K562 (cell line): ENCODE results near the gene EDN2. TPM values are rescaled to one million over a fixed set of nuclear protein-coding genes. Genes with fewer than 3 reads are reported as not detected.
A peak's percentile ranks its signal among the peaks of the same experiment; 100 is the strongest.

Source experiments
- CREB1 ChIP-seq, 2 experiments: sonication (generic) in 1 of 2; formaldehyde crosslinking in 1 of 2; IDR thresholded peaks; 2 replicates each; pipeline versions ENCODE4 v1.6.1 to v1.8.0; 2012 to 2022; ENCODE audit warnings: inconsistent platforms in 1 of 2, mild to moderate bottlenecking in 1 of 2, missing genetic modification reagents in 1 of 2, moderate library complexity in 1 of 2
- CXXC5 ChIP-seq: fragments of 250-450 bp; sonication (Bioruptor Pico); IDR thresholded peaks from 2 replicates; pipeline ENCODE4 v1.8.0; 2022; ENCODE audit warnings: inconsistent platforms, mild to moderate bottlenecking, moderate library complexity
- ERF ChIP-seq: fragments of 450-650 bp; formaldehyde crosslinking; IDR thresholded peaks from 2 replicates; pipeline ENCODE4 v1.4.0; 2020; ENCODE audit warnings: mild to moderate bottlenecking, mixed read lengths
- FOS ChIP-seq: IDR thresholded peaks from 3 replicates; pipeline ENCODE4 v1.6.1; 2011; ENCODE audit not compliant: insufficient read length; ENCODE audit errors: extremely low read depth
- GABPB2 ChIP-seq: fragments of 250-450 bp; sonication (Bioruptor Pico); conservative IDR thresholded peaks from 2 replicates; pipeline ENCODE4 v1.5.1; 2021; ENCODE audit warnings: mild to moderate bottlenecking
- HMGN3 ChIP-seq: IDR thresholded peaks from 2 replicates; pipeline ENCODE4 v1.6.1; 2011; ENCODE audit warnings: borderline replicate concordance, low read depth, mild to moderate bottlenecking, mixed read lengths, low read length; ENCODE audit not compliant: insufficient read length; ENCODE audit errors: extremely low read depth
- HNRNPLL ChIP-seq: fragments of 200-400 bp; formaldehyde crosslinking; IDR thresholded peaks from 2 replicates; pipeline ENCODE4 v1.6.1; 2017; ENCODE audit warnings: low read length, low read depth, mild to moderate bottlenecking; ENCODE audit not compliant: poor library complexity, severe bottlenecking
- KAT8 ChIP-seq: fragments of 450-650 bp; IDR thresholded peaks from 2 replicates; pipeline ENCODE4 v1.6.1; 2016; ENCODE audit warnings: low read depth, mild to moderate bottlenecking
- MYNN ChIP-seq, 2 experiments: sonication (generic); formaldehyde crosslinking in 1 of 2; IDR thresholded peaks; 2 replicates each; pipeline versions ENCODE4 v1.5.0 to v1.6.1; 2016 to 2020; ENCODE audit warnings: antibody characterized with exemption in 1 of 2, missing genetic modification reagents in 1 of 2
- NCOR1 ChIP-seq: fragments of 450-650 bp; IDR thresholded peaks from 2 replicates; pipeline ENCODE4 v1.6.1; 2016; ENCODE audit warnings: mild to moderate bottlenecking, moderate library complexity
- NFRKB ChIP-seq: fragments of 450-650 bp; IDR thresholded peaks from 2 replicates; pipeline ENCODE4 v1.6.1; 2016; ENCODE audit warnings: low read depth
- PHB2 ChIP-seq: fragments of 450-650 bp; IDR thresholded peaks from 2 replicates; pipeline ENCODE4 v1.6.1; 2017; ENCODE audit warnings: low read depth
- POLR2G ChIP-seq: fragments of 200-400 bp; formaldehyde crosslinking; IDR thresholded peaks from 2 replicates; pipeline ENCODE4 v1.6.1; 2017; ENCODE audit warnings: low read depth, mild to moderate bottlenecking, antibody characterized with exemption, low read length, moderate library complexity
- STAT5A ChIP-seq: IDR thresholded peaks from 2 replicates; pipeline ENCODE4 v1.6.1; 2012; ENCODE audit warnings: low read length, inconsistent platforms, borderline replicate concordance
- TBP ChIP-seq: optimal IDR thresholded peaks from 2 replicates; pipeline ENCODE3; 2011; ENCODE audit warnings: low read depth, low read length, improper control_type of control experiment
- ZNF134 ChIP-seq: fragments of 250-450 bp; sonication (Bioruptor Pico); conservative IDR thresholded peaks from 2 replicates; pipeline ENCODE4 v1.4.0; 2020
- ZNF778 ChIP-seq: fragments of 450-650 bp; formaldehyde crosslinking; IDR thresholded peaks from 2 replicates; pipeline ENCODE4 v1.4.0; 2020; ENCODE audit warnings: mild to moderate bottlenecking, moderate library complexity
- polyA plus RNA-seq, 8 experiments: library from polyadenylated mRNA; depleted of rRNA in 4 of 8; stranded (reverse) in 5 of 8; unstranded in 3 of 8; fragments of >200 nt; fragmentation: Nextera tagmentation in 2 of 8; fragmentation: Illumina TruSeq in 1 of 8; extraction: Ambion mirVana in 2 of 8; extraction: Trizol in 1 of 8; gene quantifications; 2 replicates each; pipeline versions ENCODE4 v1.2.1 to v1.2.3, GENCODE V29; 2011 to 2014; ENCODE audit warnings: inconsistent platforms in 1 of 8, missing spikeins in 1 of 8
- total RNA-seq, 7 experiments: library from RNA; depleted of rRNA in 6 of 7; stranded (reverse); fragments of >200 nt in 6 of 7; fragmentation: Illumina TruSeq in 2 of 7; extraction: Trizol in 2 of 7; gene quantifications; 2 replicates each; pipeline versions ENCODE4 v1.2.1 to v1.2.3, GENCODE V29; 2011 to 2021; ENCODE audit warnings: low replicate concordance in 1 of 7
- TF ChIP-seq, protein P1 (sequence below): fragments of 450-650 bp; IDR thresholded peaks from 2 replicates; pipeline ENCODE4 v1.6.1; 2017; ENCODE audit warnings: antibody characterized with exemption, mild to moderate bottlenecking
- TF ChIP-seq, protein P2 (sequence below): fragments of 450-650 bp; formaldehyde crosslinking; conservative IDR thresholded peaks from 2 replicates; pipeline ENCODE4 v1.4.0; 2022; ENCODE audit warnings: mild to moderate bottlenecking, missing genetic modification characterization
- TF ChIP-seq, protein P3 (sequence below): fragments of 450-650 bp; IDR thresholded peaks from 2 replicates; pipeline ENCODE4 v1.6.1; 2018; ENCODE audit warnings: mild to moderate bottlenecking, low read depth; ENCODE audit not compliant: partially characterized antibody

Gene EDN2
- total and polyA plus RNA-seq, 9 of the 15 experiments (the other 6 are each of a cell fraction or from before 2014, with no cell fraction given), result not detected

DNA sequence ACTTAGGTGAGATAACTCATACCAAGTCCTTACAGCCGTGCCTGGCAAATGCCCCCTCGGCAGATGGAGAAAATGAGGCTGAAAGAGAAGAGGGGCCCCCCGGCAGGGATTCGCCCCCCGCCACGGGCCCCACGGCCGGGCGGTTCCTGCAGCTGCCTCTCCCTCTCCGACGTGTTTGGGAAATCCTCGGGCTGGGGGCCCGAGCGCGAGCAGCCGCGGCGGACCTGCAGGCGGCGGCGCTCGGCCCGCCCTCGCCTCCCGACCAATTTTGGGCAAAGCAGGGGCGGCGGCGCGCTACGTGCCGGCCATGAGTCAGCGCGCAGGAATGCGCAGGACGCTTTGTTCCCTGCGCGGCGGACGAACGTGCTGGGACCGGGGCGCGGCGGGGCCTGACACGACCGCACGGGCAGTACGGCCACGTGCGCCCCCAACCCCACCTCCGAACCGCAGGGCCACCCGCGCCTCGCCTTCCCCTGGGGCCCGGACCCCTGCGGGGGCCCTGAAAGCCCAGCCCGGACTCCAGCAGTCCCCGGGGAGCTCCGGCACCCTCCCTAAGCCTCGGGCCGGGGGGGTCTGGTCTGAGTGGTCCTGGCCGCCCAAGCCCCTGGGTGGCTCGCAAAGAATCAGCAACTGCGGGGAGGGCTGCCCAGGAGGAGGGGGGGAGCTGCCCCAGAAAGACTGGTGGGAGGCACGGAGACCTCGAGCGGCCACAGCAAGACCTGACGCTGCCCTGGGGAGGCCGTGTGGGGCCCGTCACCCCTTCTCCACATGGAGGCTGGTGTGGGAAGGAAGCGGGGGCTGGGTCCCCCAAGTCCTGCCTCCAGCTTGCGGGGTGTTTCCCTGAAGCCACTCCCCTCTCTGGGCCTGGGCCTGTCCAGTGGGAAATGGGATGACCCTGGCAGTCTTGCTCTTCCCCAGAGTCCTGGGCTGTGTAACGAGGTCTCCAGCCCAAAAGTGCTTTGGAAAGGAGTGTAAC lies 11.9 kb upstream of the EDN2 start (continued):
- TF ChIP-seq, protein P1, sequence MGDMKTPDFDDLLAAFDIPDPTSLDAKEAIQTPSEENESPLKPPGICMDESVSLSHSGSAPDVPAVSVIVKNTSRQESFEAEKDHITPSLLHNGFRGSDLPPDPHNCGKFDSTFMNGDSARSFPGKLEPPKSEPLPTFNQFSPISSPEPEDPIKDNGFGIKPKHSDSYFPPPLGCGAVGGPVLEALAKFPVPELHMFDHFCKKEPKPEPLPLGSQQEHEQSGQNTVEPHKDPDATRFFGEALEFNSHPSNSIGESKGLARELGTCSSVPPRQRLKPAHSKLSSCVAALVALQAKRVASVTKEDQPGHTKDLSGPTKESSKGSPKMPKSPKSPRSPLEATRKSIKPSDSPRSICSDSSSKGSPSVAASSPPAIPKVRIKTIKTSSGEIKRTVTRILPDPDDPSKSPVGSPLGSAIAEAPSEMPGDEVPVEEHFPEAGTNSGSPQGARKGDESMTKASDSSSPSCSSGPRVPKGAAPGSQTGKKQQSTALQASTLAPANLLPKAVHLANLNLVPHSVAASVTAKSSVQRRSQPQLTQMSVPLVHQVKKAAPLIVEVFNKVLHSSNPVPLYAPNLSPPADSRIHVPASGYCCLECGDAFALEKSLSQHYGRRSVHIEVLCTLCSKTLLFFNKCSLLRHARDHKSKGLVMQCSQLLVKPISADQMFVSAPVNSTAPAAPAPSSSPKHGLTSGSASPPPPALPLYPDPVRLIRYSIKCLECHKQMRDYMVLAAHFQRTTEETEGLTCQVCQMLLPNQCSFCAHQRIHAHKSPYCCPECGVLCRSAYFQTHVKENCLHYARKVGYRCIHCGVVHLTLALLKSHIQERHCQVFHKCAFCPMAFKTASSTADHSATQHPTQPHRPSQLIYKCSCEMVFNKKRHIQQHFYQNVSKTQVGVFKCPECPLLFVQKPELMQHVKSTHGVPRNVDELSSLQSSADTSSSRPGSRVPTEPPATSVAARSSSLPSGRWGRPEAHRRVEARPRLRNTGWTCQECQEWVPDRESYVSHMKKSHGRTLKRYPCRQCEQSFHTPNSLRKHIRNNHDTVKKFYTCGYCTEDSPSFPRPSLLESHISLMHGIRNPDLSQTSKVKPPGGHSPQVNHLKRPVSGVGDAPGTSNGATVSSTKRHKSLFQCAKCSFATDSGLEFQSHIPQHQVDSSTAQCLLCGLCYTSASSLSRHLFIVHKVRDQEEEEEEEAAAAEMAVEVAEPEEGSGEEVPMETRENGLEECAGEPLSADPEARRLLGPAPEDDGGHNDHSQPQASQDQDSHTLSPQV, result peak; percentile 87
- TF ChIP-seq, protein P2, sequence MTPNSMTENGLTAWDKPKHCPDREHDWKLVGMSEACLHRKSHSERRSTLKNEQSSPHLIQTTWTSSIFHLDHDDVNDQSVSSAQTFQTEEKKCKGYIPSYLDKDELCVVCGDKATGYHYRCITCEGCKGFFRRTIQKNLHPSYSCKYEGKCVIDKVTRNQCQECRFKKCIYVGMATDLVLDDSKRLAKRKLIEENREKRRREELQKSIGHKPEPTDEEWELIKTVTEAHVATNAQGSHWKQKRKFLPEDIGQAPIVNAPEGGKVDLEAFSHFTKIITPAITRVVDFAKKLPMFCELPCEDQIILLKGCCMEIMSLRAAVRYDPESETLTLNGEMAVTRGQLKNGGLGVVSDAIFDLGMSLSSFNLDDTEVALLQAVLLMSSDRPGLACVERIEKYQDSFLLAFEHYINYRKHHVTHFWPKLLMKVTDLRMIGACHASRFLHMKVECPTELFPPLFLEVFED (CRISPR knock-in tag), result no peak
- TF ChIP-seq POLR2G (peak; percentile 79), HNRNPLL (no peak), NCOR1 (no peak), TBP (peak; percentile 18), FOS (no peak), HMGN3 (peak; percentile 70), ZNF134 (no peak), ZNF778 (CRISPR knock-in tag) (no peak), MYNN (IDR thresholded peaks at IDR 0.05) (no peak), MYNN (CRISPR knock-in tag; IDR thresholded peaks at IDR 0.05) (no peak), CREB1 (IDR thresholded peaks at IDR 0.05) (peak; percentile 40; the same call in 1 of the 2 replicates), CREB1 (CRISPR knock-in tag; IDR thresholded peaks at IDR 0.05) (peak; percentile 67), KAT8 (no peak), STAT5A (no peak), CXXC5 (CRISPR knock-in tag) (peak; percentile 97), GABPB2 (no peak), NFRKB (no peak), PHB2 (no peak), ERF (CRISPR knock-in tag) (no peak)
- TF ChIP-seq, protein P3, sequence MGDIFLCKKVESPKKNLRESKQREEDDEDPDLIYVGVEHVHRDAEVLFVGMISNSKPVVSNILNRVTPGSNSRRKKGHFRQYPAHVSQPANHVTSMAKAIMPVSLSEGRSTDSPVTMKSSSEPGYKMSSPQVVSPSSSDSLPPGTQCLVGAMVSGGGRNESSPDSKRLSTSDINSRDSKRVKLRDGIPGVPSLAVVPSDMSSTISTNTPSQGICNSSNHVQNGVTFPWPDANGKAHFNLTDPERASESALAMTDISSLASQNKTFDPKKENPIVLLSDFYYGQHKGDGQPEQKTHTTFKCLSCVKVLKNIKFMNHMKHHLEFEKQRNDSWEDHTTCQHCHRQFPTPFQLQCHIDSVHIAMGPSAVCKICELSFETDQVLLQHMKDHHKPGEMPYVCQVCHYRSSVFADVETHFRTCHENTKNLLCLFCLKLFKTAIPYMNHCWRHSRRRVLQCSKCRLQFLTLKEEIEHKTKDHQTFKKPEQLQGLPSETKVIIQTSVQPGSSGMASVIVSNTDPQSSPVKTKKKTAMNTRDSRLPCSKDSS, result no peak
